ENCODE results near the gene PTGER3.

Gene PTGER3

DNA sequence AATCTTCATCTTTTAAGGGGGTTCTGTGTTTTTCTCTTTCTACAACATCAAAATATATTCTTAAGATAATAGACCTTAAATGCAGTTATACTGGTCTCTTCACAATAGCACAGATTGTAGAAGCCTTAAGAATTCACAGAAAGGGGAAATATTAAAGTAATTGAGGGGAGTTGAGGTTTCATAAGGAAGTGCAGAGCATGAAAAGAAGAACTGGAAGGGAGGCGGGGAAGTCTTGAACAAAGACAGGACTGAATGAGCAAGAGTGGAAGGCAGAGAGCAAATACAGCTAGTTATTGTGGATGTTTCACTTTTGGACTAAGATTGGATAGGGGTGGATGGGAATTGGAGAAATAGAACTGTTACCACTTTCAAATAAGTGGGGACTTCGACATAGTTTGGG lies 67.7 kb downstream of the PTGER3 start:
- Histone ChIP-seq H3K4me3 (ENCODE audit: low read depth in 1 of 2, low read length in 1 of 2) (no peak overlapping the region), H3K4me1 (ENCODE audit: control insufficient read depth in 1 of 2, insufficient read depth in 1 of 2, low read depth in 1 of 2, low read length in 1 of 2) (no peaks in the 10 kb centered on the region), H3K27ac (no peak overlapping the region), H3K27me3 (no peaks in the 10 kb centered on the region), H3K9me3 (no peaks in the 10 kb centered on the region), H3K36me3 (no peaks in the 10 kb centered on the region)
- TF ChIP-seq CTCF (IDR thresholded peaks at IDR 0.05) = no peak

DNA sequence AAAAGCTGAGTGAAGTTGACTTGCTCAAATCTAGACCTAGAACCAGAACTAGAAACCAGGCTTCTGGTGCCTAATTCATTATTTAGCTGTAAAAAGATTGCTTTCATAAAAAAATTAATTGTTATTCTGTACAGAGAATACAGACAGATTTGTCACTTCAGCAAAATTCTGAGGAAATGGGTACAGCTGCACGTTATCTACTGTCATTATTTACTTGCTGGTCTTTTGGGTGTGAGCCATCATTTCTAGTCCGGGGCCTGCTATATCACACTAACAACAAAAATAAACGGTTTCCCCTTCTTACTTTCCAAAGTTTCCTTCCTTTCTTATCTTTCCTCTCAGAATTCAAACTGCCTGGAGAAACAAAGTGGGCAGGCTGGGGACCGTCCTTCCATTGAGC lies 68.3 kb downstream of the PTGER3 start:
- no peaks in the 10 kb centered on the region for H3K9me3 ChIP-seq
- no peaks in the 10 kb centered on the region for H3K36me3 ChIP-seq
- H3K4me3 ChIP-seq (ENCODE audit: low read depth in 1 of 2, low read length in 1 of 2) = no peak overlapping the region
- H3K27me3 ChIP-seq = no peaks in the 10 kb centered on the region
- no peak for TF ChIP-seq CTCF (IDR thresholded peaks at IDR 0.05)
- no peak overlapping the region for H3K27ac ChIP-seq
- H3K4me1 ChIP-seq (ENCODE audit: control insufficient read depth in 1 of 2, insufficient read depth in 1 of 2, low read depth in 1 of 2, low read length in 1 of 2) = no peaks in the 10 kb centered on the region

DNA sequence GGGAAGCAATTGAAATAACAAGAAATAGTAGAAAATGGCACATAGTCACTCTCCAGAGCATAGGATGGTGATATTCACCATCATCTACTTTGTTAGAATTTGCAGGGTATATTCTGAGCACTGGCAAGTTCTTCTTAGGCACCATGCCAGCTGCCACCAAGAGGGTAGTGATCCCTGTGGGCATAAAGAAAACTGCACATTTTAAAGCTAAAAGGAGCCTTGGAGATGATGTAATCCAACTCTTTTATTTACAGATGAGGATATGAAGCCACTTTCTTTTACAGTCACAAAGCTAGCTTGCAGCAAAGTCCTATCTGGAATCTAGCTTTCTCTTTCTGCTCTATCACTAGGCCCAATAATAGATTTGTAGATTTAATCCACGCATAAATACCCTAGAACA lies 69.0 kb downstream of the PTGER3 start:
- no peaks in the 10 kb centered on the region for H3K27me3 ChIP-seq
- H3K27ac ChIP-seq = no peak overlapping the region
- H3K4me1 ChIP-seq (ENCODE audit: control insufficient read depth in 1 of 2, insufficient read depth in 1 of 2, low read depth in 1 of 2, low read length in 1 of 2) = no peaks in the 10 kb centered on the region
- H3K4me3 ChIP-seq (ENCODE audit: low read depth in 1 of 2, low read length in 1 of 2) = no peak overlapping the region
- no peak for TF ChIP-seq CTCF (IDR thresholded peaks at IDR 0.05)
- H3K9me3 ChIP-seq = no peaks in the 10 kb centered on the region
- no peaks in the 10 kb centered on the region for H3K36me3 ChIP-seq

DNA sequence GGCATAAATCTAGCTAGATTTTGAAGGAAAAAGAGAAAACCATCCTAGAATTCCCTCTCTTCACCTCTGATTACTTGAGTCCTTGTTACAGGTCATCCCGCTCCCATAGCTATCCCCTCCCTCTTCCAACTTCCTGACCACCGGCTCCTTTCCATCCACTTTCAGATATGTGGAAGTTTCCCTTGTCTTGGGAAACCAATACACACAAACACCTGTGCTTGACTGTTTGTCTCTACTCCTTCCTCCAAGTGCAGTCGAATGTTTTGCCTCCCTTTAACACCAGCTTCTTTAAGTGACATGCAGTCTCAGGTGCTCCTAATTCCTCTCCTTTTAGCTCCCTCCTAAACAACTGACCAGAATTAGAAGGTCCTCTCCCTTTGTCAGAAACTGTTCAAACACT lies 70.0 kb downstream of the PTGER3 start:
- no peak for TF ChIP-seq CTCF (IDR thresholded peaks at IDR 0.05)
- no peaks in the 10 kb centered on the region for H3K9me3 ChIP-seq
- no peak overlapping the region for H3K4me3 ChIP-seq (ENCODE audit: low read depth in 1 of 2, low read length in 1 of 2)
- no peaks in the 10 kb centered on the region for H3K4me1 ChIP-seq (ENCODE audit: control insufficient read depth in 1 of 2, insufficient read depth in 1 of 2, low read depth in 1 of 2, low read length in 1 of 2)
- no peak overlapping the region for H3K27ac ChIP-seq
- no peaks in the 10 kb centered on the region for H3K27me3 ChIP-seq
- no peaks in the 10 kb centered on the region for H3K36me3 ChIP-seq

- no peaks in the 10 kb centered on the region for H3K9me3 ChIP-seq
- TF ChIP-seq CTCF (IDR thresholded peaks at IDR 0.05) = no peak
Measured at GRCh38 chr1:70977041-70977440, 70.6 kb downstream of the PTGER3 start.

DNA sequence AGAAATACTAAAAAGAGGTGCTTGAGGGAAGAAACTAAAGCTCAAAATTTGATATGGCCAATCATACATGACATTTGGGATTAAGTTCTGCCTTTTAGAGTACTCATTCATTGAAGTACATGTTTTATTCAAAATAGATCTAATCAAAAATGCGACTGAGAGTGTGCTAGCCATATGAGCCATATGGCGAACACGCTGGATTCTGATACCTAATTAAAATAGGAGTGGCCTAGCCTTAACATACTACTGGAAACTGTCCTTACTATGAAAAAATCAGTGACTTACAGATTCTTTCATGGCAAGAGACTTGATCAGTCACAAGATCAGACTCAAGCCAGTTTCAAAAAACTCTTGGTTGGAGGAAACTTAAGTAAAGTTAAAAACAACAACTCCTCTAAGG lies 73.9 kb downstream of the PTGER3 start:
- TF ChIP-seq CTCF (IDR thresholded peaks at IDR 0.05) = no peak

More at GRCh38 chr1:70977041-70977440, 70.6 kb downstream of the PTGER3 start:
- Histone ChIP-seq H3K4me1 (ENCODE audit: control insufficient read depth in 1 of 2, insufficient read depth in 1 of 2, low read depth in 1 of 2, low read length in 1 of 2) (no peaks in the 10 kb centered on the region), H3K36me3 (no peaks in the 10 kb centered on the region), H3K4me3 (ENCODE audit: low read depth in 1 of 2, low read length in 1 of 2) (no peak overlapping the region), H3K27me3 (no peaks in the 10 kb centered on the region), H3K27ac (no peak overlapping the region)

More for the DNA sequence above, 73.9 kb downstream of the PTGER3 start:
- Histone ChIP-seq H3K9me3 (no peaks in the 10 kb centered on the region), H3K36me3 (no peaks in the 10 kb centered on the region), H3K27me3 (no peaks in the 10 kb centered on the region), H3K27ac (no peak overlapping the region), H3K4me1 (ENCODE audit: control insufficient read depth in 1 of 2, insufficient read depth in 1 of 2, low read depth in 1 of 2, low read length in 1 of 2) (no peaks in the 10 kb centered on the region), H3K4me3 (ENCODE audit: low read depth in 1 of 2, low read length in 1 of 2) (no peak overlapping the region)

Data from neutrophil (primary cell).